Natural killer cell (primary cell): ENCODE results near the gene MOCS3. TPM values are rescaled to one million over a fixed set of nuclear protein-coding genes. Genes with fewer than 3 reads are reported as not detected.

ENCODE experiments used
- ATAC-seq, 3 donors: fragments of 150-1000 bp in 2 of 3; fragments of 200-7000 bp in 1 of 3; cut with Tn5 transposase; 1 replicate in 1 of 3; 2 replicates in 2 of 3; pipeline ENCODE4 v1.10.0; 2021; ENCODE audit warnings: mild to moderate bottlenecking in 2 of 3, moderate library complexity in 2 of 3
- DNase-seq, 2 donors: peaks; one replicate each; pipeline versions ENCODE4 v3.0.0 to v3.0.0-alpha.2; 2013 to 2021; ENCODE audit warnings: mixed read lengths in 1 of 2
- H3K27ac ChIP-seq: one replicate; pipeline ENCODE4 v1.5.1; 2013; ENCODE audit warnings: mild to moderate bottlenecking, low read length
- H3K27me3 ChIP-seq: one replicate; pipeline ENCODE4 v1.6.1; 2013; ENCODE audit warnings: low read length; ENCODE audit not compliant: control insufficient read depth, insufficient read depth
- H3K36me3 ChIP-seq: one replicate; pipeline ENCODE4 v1.6.1; 2013; ENCODE audit warnings: low read length; ENCODE audit not compliant: control insufficient read depth, insufficient read depth
- H3K4me1 ChIP-seq: one replicate; pipeline ENCODE4 v1.6.1; 2013; ENCODE audit warnings: low read length; ENCODE audit not compliant: control insufficient read depth, insufficient read depth
- H3K4me3 ChIP-seq: one replicate; pipeline ENCODE4 v1.5.1; 2013; ENCODE audit warnings: low read length
- H3K9me3 ChIP-seq: one replicate; pipeline ENCODE4 v1.6.1; 2013; ENCODE audit warnings: low read length; ENCODE audit not compliant: control insufficient read depth, insufficient read depth
- H3K27ac Mint-ChIP-seq, 2 donors: one replicate each; pipeline ENCODE4 v1.8.0; 2022; ENCODE audit warnings: mild to moderate bottlenecking in 2 of 2, mixed read lengths in 2 of 2, moderate library complexity in 1 of 2
- H3K27me3 Mint-ChIP-seq, 2 donors: one replicate each; pipeline ENCODE4 v1.8.0; 2022; ENCODE audit warnings: low read depth in 2 of 2, mixed read lengths in 2 of 2
- H3K36me3 Mint-ChIP-seq: one replicate; pipeline ENCODE4 v1.8.0; 2022; ENCODE audit warnings: mixed read lengths
- H3K4me1 Mint-ChIP-seq, 2 donors: one replicate each; pipeline ENCODE4 v1.8.0; 2022; ENCODE audit warnings: mixed read lengths in 2 of 2
- H3K4me3 Mint-ChIP-seq: one replicate; pipeline ENCODE4 v1.8.0; 2022; ENCODE audit warnings: mild to moderate bottlenecking, moderate library complexity, mixed read lengths
- H3K9me3 Mint-ChIP-seq, 2 donors: one replicate each; pipeline ENCODE4 v1.8.0; 2022; ENCODE audit warnings: mixed read lengths in 2 of 2
- CTCF ChIP-seq: fragments of 200-600 bp; IDR thresholded peaks from one replicate; pipeline ENCODE4 v1.8.0; 2022; ENCODE audit warnings: antibody characterized with exemption
- WGBS: methylation state at CpG from one replicate; pipeline ENCODE4 v1.1.7; 2013; ENCODE audit warnings: missing lambda C conversion rate; ENCODE audit not compliant: insufficient coverage; 5-methylcytosine and 5-hydroxymethylcytosine counted together
- intact Hi-C: fragments of 100-400 bp; cut with micrococcal nuclease; formaldehyde crosslinking; loops from one replicate; pipeline ENCODE4 v1.14.2; 2022
- total RNA-seq, 4 donors: library from RNA; stranded (reverse); fragments of 120-200 nt in 1 of 4; gene quantifications; one replicate each; pipeline versions ENCODE4 v1.2.3 to v1.2.4, GENCODE V29; 2013 to 2022

MOCS3 gene
- total RNA-seq, 3 donors from 2014 or later (not counting 1 experiment from before 2014, with no cell fraction given), result 2.2 to 2.5 (median 2.3) TPM

- peaks cover 30 to 35% of the 10 kb centered on the region in 2 donors for H3K27me3 Mint-ChIP-seq
- H3K4me3 Mint-ChIP-seq, result no peak overlapping the region
- Histone ChIP-seq H3K27me3 (no peaks in the 10 kb centered on the region), H3K27ac (no peak overlapping the region), H3K9me3 (no peaks in the 10 kb centered on the region), H3K4me1 (peaks cover 5% of the 10 kb centered on the region), H3K4me3 (no peak overlapping the region), H3K36me3 (no peaks in the 10 kb centered on the region)
- no peak for TF ChIP-seq CTCF
- intact Hi-C loops, result loop anchor here (10.0 kb wide), 1 partner anchor 1101 kb away; no protein-coding TSS in a partner anchor
- no peak overlapping the region for H3K27ac Mint-ChIP-seq
- no peaks in the 10 kb centered on the region for H3K9me3 Mint-ChIP-seq
- no peaks in the 10 kb centered on the region for H3K36me3 Mint-ChIP-seq
- 18% methylated on average over 2 of the region's 2 CpGs for WGBS
- ATAC-seq (no peak), DNase-seq (no peak)
- peaks cover 0 to 6% of the 10 kb centered on the region in 2 donors for H3K4me1 Mint-ChIP-seq
These were observed 24.7 kb downstream of the MOCS3 start for GRCh38 chr20:50983321-50983720.

- WGBS, result 24% methylated on average over 13 of the region's 13 CpGs
- ATAC-seq, result peak; percentile 86 to 100 (median 99)
- intact Hi-C loops, result loop anchor here (1.0 to 10.0 kb wide), 3 partner anchors 319 to 1097 kb away; no protein-coding TSS in a partner anchor
- peak; percentile 84 for TF ChIP-seq CTCF
- DNase-seq, result peak; percentile 31 to 89
- Mint-ChIP-seq H3K9me3 (no peaks in the 10 kb centered on the region), H3K4me3 (no peak overlapping the region), H3K27ac (no peak overlapping the region), H3K4me1 (no peaks in the 10 kb centered on the region), H3K27me3 (peaks cover 18 to 21% of the 10 kb centered on the region in 2 donors), H3K36me3 (no peaks in the 10 kb centered on the region)
- no peak overlapping the region for H3K4me3 ChIP-seq
- H3K9me3 ChIP-seq, result no peaks in the 10 kb centered on the region
- H3K27ac ChIP-seq, result no peak overlapping the region
- H3K4me1 ChIP-seq, result peaks cover under 1% of the 10 kb centered on the region
- H3K27me3 ChIP-seq, result no peaks in the 10 kb centered on the region
- H3K36me3 ChIP-seq, result no peaks in the 10 kb centered on the region
These were observed 29.0 kb downstream of the MOCS3 start for GRCh38 chr20:50987493-50988210.

GRCh38 chr20:50991076-50991475, 32.5 kb downstream of the MOCS3 start:
- H3K27me3 Mint-ChIP-seq, result peaks cover 18 to 23% of the 10 kb centered on the region in 2 donors

More at GRCh38 chr20:50991076-50991475, 32.5 kb downstream of the MOCS3 start:
- no peak overlapping the region for H3K4me3 Mint-ChIP-seq
- H3K27ac Mint-ChIP-seq, result no peak overlapping the region
- intact Hi-C loops, result no loop called here
- Histone ChIP-seq H3K4me3 (no peak overlapping the region), H3K27me3 (no peaks in the 10 kb centered on the region), H3K9me3 (peaks cover 4% of the 10 kb centered on the region), H3K27ac (no peak overlapping the region), H3K36me3 (no peaks in the 10 kb centered on the region), H3K4me1 (peaks cover 3% of the 10 kb centered on the region)
- ATAC-seq (no peak), DNase-seq (no peak)
- no peaks in the 10 kb centered on the region for H3K36me3 Mint-ChIP-seq
- WGBS, result 89% methylated on average over 3 of the region's 3 CpGs
- no peak for TF ChIP-seq CTCF
- H3K4me1 Mint-ChIP-seq, result no peaks in the 10 kb centered on the region
- no peaks in the 10 kb centered on the region for H3K9me3 Mint-ChIP-seq
